ENCODE data around the gene LGALS7.

DNA sequence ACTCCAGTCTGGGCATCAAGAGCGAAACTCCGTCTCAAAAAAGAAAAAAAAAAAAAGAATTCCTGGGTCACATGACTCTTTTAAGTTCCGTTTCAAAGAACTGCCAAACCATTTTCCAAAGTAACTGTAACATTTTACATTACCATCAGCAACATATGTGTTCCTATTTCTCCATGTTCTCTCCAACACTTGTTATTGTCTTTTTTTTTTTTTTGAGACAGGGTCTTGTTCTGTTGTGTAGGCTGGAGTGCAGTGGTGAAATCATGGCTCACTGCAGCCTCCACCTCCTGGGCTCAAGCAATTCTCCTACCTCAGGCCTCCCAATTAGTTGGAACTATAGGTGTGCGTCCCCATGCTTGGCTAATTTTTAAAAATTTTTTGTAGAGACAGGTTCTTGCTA is 22.2 kb upstream of the LGALS7 start:
- no peak for TF ChIP-seq YY1 (IDR thresholded peaks at IDR 0.05; ENCODE audit: low read depth)
- no peak for TF ChIP-seq FOXM1 (IDR thresholded peaks at IDR 0.05; ENCODE audit: low read depth)
- no peak for TF ChIP-seq EZH2phosphoT487 (IDR thresholded peaks at IDR 0.05; ENCODE audit: borderline replicate concordance, low read depth)
- TF ChIP-seq, protein P1, sequence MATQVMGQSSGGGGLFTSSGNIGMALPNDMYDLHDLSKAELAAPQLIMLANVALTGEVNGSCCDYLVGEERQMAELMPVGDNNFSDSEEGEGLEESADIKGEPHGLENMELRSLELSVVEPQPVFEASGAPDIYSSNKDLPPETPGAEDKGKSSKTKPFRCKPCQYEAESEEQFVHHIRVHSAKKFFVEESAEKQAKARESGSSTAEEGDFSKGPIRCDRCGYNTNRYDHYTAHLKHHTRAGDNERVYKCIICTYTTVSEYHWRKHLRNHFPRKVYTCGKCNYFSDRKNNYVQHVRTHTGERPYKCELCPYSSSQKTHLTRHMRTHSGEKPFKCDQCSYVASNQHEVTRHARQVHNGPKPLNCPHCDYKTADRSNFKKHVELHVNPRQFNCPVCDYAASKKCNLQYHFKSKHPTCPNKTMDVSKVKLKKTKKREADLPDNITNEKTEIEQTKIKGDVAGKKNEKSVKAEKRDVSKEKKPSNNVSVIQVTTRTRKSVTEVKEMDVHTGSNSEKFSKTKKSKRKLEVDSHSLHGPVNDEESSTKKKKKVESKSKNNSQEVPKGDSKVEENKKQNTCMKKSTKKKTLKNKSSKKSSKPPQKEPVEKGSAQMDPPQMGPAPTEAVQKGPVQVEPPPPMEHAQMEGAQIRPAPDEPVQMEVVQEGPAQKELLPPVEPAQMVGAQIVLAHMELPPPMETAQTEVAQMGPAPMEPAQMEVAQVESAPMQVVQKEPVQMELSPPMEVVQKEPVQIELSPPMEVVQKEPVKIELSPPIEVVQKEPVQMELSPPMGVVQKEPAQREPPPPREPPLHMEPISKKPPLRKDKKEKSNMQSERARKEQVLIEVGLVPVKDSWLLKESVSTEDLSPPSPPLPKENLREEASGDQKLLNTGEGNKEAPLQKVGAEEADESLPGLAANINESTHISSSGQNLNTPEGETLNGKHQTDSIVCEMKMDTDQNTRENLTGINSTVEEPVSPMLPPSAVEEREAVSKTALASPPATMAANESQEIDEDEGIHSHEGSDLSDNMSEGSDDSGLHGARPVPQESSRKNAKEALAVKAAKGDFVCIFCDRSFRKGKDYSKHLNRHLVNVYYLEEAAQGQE (IDR thresholded peaks at IDR 0.05; ENCODE audit: low read depth, low read length), result no peak
- TF ChIP-seq, protein P2, sequence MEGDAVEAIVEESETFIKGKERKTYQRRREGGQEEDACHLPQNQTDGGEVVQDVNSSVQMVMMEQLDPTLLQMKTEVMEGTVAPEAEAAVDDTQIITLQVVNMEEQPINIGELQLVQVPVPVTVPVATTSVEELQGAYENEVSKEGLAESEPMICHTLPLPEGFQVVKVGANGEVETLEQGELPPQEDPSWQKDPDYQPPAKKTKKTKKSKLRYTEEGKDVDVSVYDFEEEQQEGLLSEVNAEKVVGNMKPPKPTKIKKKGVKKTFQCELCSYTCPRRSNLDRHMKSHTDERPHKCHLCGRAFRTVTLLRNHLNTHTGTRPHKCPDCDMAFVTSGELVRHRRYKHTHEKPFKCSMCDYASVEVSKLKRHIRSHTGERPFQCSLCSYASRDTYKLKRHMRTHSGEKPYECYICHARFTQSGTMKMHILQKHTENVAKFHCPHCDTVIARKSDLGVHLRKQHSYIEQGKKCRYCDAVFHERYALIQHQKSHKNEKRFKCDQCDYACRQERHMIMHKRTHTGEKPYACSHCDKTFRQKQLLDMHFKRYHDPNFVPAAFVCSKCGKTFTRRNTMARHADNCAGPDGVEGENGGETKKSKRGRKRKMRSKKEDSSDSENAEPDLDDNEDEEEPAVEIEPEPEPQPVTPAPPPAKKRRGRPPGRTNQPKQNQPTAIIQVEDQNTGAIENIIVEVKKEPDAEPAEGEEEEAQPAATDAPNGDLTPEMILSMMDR (IDR thresholded peaks at IDR 0.05), result no peak
- TF ChIP-seq EP300 (IDR thresholded peaks at IDR 0.05; ENCODE audit: borderline replicate concordance in 1 of 2, low read depth in 1 of 2, low read length in 1 of 2), result no peak
- no peak for TF ChIP-seq POLR2AphosphoS5 (IDR thresholded peaks at IDR 0.05; ENCODE audit: low read depth, low read length)
- no peak for TF ChIP-seq MXI1 (IDR thresholded peaks at IDR 0.05; ENCODE audit: low read depth, low read length)
- TF ChIP-seq, protein P3, sequence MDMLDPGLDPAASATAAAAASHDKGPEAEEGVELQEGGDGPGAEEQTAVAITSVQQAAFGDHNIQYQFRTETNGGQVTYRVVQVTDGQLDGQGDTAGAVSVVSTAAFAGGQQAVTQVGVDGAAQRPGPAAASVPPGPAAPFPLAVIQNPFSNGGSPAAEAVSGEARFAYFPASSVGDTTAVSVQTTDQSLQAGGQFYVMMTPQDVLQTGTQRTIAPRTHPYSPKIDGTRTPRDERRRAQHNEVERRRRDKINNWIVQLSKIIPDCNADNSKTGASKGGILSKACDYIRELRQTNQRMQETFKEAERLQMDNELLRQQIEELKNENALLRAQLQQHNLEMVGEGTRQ (IDR thresholded peaks at IDR 0.05; ENCODE audit: borderline replicate concordance, low read depth, low read length), result no peak
- no peak for TF ChIP-seq SMC3 (IDR thresholded peaks at IDR 0.05; ENCODE audit: low read depth, low read length)
- no peak for TF ChIP-seq SIN3A (IDR thresholded peaks at IDR 0.05; ENCODE audit: borderline replicate concordance, low read depth, low read length)
- TF ChIP-seq, protein P4, sequence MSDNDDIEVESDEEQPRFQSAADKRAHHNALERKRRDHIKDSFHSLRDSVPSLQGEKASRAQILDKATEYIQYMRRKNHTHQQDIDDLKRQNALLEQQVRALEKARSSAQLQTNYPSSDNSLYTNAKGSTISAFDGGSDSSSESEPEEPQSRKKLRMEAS (IDR thresholded peaks at IDR 0.05; ENCODE audit: low read depth), result no peak
- TF ChIP-seq, protein P5, sequence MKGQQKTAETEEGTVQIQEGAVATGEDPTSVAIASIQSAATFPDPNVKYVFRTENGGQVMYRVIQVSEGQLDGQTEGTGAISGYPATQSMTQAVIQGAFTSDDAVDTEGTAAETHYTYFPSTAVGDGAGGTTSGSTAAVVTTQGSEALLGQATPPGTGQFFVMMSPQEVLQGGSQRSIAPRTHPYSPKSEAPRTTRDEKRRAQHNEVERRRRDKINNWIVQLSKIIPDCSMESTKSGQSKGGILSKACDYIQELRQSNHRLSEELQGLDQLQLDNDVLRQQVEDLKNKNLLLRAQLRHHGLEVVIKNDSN (IDR thresholded peaks at IDR 0.05; ENCODE audit: borderline replicate concordance, low read depth), result no peak
- no peak for TF ChIP-seq ELF1 (IDR thresholded peaks at IDR 0.05)

Measured in SK-N-SH (cell line).